Measurements from ENCODE around the gene OS9.
"Not testable (repeated sequence)": the region's sequence is repeated elsewhere in the genome, so short reads cannot be mapped to it uniquely, and the experiment has no call there.

Gene OS9, protein sequence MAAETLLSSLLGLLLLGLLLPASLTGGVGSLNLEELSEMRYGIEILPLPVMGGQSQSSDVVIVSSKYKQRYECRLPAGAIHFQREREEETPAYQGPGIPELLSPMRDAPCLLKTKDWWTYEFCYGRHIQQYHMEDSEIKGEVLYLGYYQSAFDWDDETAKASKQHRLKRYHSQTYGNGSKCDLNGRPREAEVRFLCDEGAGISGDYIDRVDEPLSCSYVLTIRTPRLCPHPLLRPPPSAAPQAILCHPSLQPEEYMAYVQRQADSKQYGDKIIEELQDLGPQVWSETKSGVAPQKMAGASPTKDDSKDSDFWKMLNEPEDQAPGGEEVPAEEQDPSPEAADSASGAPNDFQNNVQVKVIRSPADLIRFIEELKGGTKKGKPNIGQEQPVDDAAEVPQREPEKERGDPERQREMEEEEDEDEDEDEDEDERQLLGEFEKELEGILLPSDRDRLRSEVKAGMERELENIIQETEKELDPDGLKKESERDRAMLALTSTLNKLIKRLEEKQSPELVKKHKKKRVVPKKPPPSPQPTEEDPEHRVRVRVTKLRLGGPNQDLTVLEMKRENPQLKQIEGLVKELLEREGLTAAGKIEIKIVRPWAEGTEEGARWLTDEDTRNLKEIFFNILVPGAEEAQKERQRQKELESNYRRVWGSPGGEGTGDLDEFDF

DNA sequence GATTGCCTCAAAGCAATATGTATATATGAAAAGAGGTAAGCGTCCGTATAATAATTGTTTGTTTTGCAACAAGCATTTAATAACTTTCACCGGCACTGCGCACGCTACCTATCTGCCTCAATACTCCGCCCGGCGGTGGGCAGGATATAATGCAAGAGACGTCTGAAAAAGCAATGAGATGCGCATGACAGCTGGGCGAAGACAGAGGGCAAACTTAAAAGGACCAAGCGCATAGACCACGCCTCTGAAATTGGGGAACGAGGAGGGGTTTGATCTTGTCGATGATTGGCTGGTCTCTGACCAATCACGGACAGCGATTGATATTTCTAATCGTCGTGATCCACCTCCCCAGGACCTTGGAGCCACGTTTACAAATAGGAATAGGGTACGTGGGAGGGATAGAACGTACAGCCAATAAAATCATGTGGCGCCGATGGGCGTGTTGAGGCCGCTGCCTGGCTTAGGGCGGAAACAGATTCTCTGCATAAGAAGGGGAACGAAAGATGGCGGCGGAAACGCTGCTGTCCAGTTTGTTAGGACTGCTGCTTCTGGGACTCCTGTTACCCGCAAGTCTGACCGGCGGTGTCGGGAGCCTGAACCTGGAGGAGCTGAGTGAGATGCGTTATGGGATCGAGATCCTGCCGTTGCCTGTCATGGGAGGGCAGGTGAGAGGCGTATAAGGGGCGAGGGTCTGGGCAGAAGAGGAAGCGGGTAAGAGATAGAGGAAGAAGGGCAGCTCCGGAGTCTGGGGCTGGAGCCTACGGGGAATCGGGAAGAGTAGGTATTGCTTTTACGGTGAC, at the start of gene OS9:
TSS of gene OS9 (plus strand) at position 474 of the 800 bp plus-strand sequence. CDS start at position 504, 30 bp downstream.
- peak within 1 kb of the TSS; percentile 90 to 100 for H3K4me3 ChIP-seq (ENCODE audit: low read length in 2 of 2)
- H3K4me1 ChIP-seq (ENCODE audit: control insufficient read depth, insufficient read depth, low read length): peaks cover 11% of the 10 kb centered on the region
- peak within 1 kb of the TSS; percentile 55 for H3K27ac ChIP-seq (ENCODE audit: low read length)
- H3K36me3 ChIP-seq (ENCODE audit: control insufficient read depth in 2 of 2, insufficient read depth in 2 of 2, low read length in 2 of 2): peaks cover 21 to 24% of the 10 kb centered on the region in 2 donors
- no peaks in the 10 kb centered on the region for H3K27me3 ChIP-seq (ENCODE audit: control insufficient read depth in 1 of 2, insufficient read depth in 2 of 2, low read length in 2 of 2)
- H3K9me3 ChIP-seq (ENCODE audit: control insufficient read depth in 2 of 2, low read length in 2 of 2): no peaks in the 10 kb centered on the region
- peak within 1 kb of the TSS; percentile 82 to 97 for H3K9ac ChIP-seq (ENCODE audit: low read length in 2 of 2)

DNA sequence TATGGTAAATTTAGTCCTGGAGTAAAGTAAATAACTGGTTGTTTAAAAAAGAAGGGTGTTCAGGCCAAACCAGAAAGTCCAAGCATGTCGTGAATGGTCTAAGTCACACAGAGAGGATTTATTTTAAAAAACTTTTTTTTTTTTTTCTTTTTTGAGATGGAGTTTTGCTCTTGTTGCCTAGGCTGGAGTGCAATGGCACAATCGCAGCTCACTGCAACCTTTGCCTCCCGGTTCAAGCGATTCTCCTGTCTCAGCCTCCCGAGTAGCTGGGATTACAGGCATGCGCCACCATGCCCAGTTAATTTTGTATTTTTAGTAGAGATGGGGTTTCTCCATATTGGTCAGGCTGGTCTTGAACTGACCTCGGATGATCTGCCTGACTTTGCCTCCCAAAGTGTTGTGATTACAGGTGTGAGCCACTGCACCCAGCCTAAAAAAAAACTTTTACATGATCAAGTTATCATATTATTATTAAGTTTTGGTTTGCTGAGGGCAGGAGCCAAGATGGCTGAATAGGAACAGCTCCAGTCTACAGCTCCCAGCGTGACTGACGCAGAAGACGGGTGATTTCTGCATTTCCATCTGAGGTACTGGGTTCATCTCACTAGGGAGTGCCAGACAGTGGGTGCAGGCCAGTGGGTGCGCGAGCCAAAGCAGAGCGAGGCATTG, 47.8 kb upstream of the OS9 start:
- H3K36me3 ChIP-seq (ENCODE audit: control insufficient read depth in 2 of 2, insufficient read depth in 2 of 2, low read length in 2 of 2); H3K9me3 ChIP-seq (ENCODE audit: control insufficient read depth in 2 of 2, low read length in 2 of 2); H3K27ac ChIP-seq (ENCODE audit: low read length); H3K4me1 ChIP-seq (ENCODE audit: control insufficient read depth, insufficient read depth, low read length); H3K9ac ChIP-seq (ENCODE audit: low read length in 2 of 2); H3K27me3 ChIP-seq (ENCODE audit: control insufficient read depth in 1 of 2, insufficient read depth in 2 of 2, low read length in 2 of 2); H3K4me3 ChIP-seq (ENCODE audit: low read length in 2 of 2): not testable (repeated sequence)

DNA sequence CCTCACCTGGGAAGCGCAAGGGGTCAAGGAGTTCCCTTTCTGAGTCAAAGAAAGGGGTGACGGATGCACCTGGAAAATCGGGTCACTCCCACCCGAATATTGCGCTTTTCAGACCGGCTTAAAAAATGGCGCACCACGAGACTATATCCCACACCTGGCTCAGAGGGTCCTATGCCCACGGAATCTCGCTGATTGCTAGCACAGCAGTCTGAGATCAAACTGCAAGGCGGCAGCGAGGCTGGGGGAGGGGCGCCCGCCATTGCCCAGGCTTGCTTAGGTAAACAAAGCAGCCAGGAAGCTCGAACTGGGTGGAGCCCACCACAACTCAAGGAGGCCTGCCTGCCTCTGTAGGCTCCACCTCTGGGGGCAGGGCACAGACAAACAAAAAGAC, 47.3 kb upstream of the OS9 start:
- not testable (repeated sequence) for H3K4me1 ChIP-seq (ENCODE audit: control insufficient read depth, insufficient read depth, low read length); H3K36me3 ChIP-seq (ENCODE audit: control insufficient read depth in 2 of 2, insufficient read depth in 2 of 2, low read length in 2 of 2); H3K9ac ChIP-seq (ENCODE audit: low read length in 2 of 2); H3K27me3 ChIP-seq (ENCODE audit: control insufficient read depth in 1 of 2, insufficient read depth in 2 of 2, low read length in 2 of 2); H3K4me3 ChIP-seq (ENCODE audit: low read length in 2 of 2); H3K27ac ChIP-seq (ENCODE audit: low read length); H3K9me3 ChIP-seq (ENCODE audit: control insufficient read depth in 2 of 2, low read length in 2 of 2)

GRCh38 chr12:57654042-57654441, 39.9 kb upstream of the OS9 start:
- Histone ChIP-seq H3K27me3 (ENCODE audit: control insufficient read depth in 1 of 2, insufficient read depth in 2 of 2, low read length in 2 of 2) (no peaks in the 10 kb centered on the region), H3K9me3 (ENCODE audit: control insufficient read depth in 2 of 2, low read length in 2 of 2) (no peaks in the 10 kb centered on the region), H3K27ac (ENCODE audit: low read length) (no peak overlapping the region), H3K9ac (ENCODE audit: low read length in 2 of 2) (no peak overlapping the region), H3K4me1 (ENCODE audit: control insufficient read depth, insufficient read depth, low read length) (no peaks in the 10 kb centered on the region), H3K4me3 (ENCODE audit: low read length in 2 of 2) (no peak overlapping the region), H3K36me3 (ENCODE audit: control insufficient read depth in 2 of 2, insufficient read depth in 2 of 2, low read length in 2 of 2) (no peaks in the 10 kb centered on the region)

DNA sequence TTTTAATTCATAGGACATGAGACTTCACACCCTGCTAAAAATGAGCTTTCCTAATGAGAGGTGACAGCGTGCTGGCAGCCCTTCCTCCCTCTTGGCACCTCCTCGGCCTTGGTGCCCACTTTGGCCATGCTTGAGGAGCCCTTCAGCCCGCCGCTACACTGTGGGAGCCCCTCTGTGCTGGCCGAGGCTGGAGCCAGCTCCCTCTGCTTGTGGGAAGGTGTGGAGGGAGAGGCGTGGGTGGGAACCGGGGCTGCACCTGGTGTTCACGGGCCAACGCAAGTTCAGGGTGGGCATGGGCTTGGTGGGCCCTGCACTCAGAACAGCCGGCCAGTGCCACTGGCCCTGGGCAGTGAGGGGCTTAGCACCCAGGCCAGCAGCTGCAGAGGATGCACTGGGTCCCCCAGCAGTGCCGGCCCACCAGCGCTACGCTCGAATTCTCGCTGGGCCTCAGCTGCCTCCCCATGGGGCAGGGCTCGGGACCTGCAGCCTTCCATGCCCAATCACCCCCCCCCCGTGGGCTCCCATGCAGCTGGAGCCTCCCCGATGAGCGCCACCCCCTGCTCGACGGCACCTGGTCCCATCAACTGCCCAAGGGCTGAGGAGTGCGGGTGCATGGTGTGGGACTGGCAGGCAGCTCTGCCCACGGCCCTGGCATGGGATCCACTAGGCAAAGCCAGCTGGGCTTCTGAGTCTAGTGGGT, 38.2 kb upstream of the OS9 start:
- Histone ChIP-seq H3K4me1 (ENCODE audit: control insufficient read depth, insufficient read depth, low read length) (no peaks in the 10 kb centered on the region), H3K27me3 (ENCODE audit: control insufficient read depth in 1 of 2, insufficient read depth in 2 of 2, low read length in 2 of 2) (no peaks in the 10 kb centered on the region), H3K36me3 (ENCODE audit: control insufficient read depth in 2 of 2, insufficient read depth in 2 of 2, low read length in 2 of 2) (no peaks in the 10 kb centered on the region), H3K4me3 (ENCODE audit: low read length in 2 of 2) (no peak overlapping the region), H3K9me3 (ENCODE audit: control insufficient read depth in 2 of 2, low read length in 2 of 2) (no peaks in the 10 kb centered on the region), H3K9ac (ENCODE audit: low read length in 2 of 2) (no peak overlapping the region), H3K27ac (ENCODE audit: low read length) (no peak overlapping the region)

GRCh38 chr12:57656408-57656807, 37.5 kb upstream of the OS9 start:
- H3K4me3 ChIP-seq (ENCODE audit: low read length in 2 of 2); H3K9ac ChIP-seq (ENCODE audit: low read length in 2 of 2); H3K4me1 ChIP-seq (ENCODE audit: control insufficient read depth, insufficient read depth, low read length); H3K36me3 ChIP-seq (ENCODE audit: control insufficient read depth in 2 of 2, insufficient read depth in 2 of 2, low read length in 2 of 2); H3K27ac ChIP-seq (ENCODE audit: low read length); H3K27me3 ChIP-seq (ENCODE audit: control insufficient read depth in 1 of 2, insufficient read depth in 2 of 2, low read length in 2 of 2); H3K9me3 ChIP-seq (ENCODE audit: control insufficient read depth in 2 of 2, low read length in 2 of 2): not testable (repeated sequence)

GRCh38 chr12:57657744-57658143, 36.2 kb upstream of the OS9 start:
- no peaks in the 10 kb centered on the region for H3K36me3 ChIP-seq (ENCODE audit: control insufficient read depth in 2 of 2, insufficient read depth in 2 of 2, low read length in 2 of 2)
- no peaks in the 10 kb centered on the region for H3K4me1 ChIP-seq (ENCODE audit: control insufficient read depth, insufficient read depth, low read length)
- no peaks in the 10 kb centered on the region for H3K9me3 ChIP-seq (ENCODE audit: control insufficient read depth in 2 of 2, low read length in 2 of 2)
- H3K27me3 ChIP-seq (ENCODE audit: control insufficient read depth in 1 of 2, insufficient read depth in 2 of 2, low read length in 2 of 2): no peaks in the 10 kb centered on the region
- H3K9ac ChIP-seq (ENCODE audit: low read length in 2 of 2): no peak overlapping the region
- no peak overlapping the region for H3K27ac ChIP-seq (ENCODE audit: low read length)
- H3K4me3 ChIP-seq (ENCODE audit: low read length in 2 of 2): no peak overlapping the region

- Histone ChIP-seq H3K36me3 (ENCODE audit: control insufficient read depth in 2 of 2, insufficient read depth in 2 of 2, low read length in 2 of 2) (no peaks in the 10 kb centered on the region), H3K4me1 (ENCODE audit: control insufficient read depth, insufficient read depth, low read length) (no peaks in the 10 kb centered on the region), H3K9me3 (ENCODE audit: control insufficient read depth in 2 of 2, low read length in 2 of 2) (no peaks in the 10 kb centered on the region), H3K27ac (ENCODE audit: low read length) (no peak overlapping the region), H3K4me3 (ENCODE audit: low read length in 2 of 2) (no peak overlapping the region), H3K9ac (ENCODE audit: low read length in 2 of 2) (no peak overlapping the region), H3K27me3 (ENCODE audit: control insufficient read depth in 1 of 2, insufficient read depth in 2 of 2, low read length in 2 of 2) (no peaks in the 10 kb centered on the region)
These were observed 35.0 kb upstream of the OS9 start for GRCh38 chr12:57658890-57659289.

DNA sequence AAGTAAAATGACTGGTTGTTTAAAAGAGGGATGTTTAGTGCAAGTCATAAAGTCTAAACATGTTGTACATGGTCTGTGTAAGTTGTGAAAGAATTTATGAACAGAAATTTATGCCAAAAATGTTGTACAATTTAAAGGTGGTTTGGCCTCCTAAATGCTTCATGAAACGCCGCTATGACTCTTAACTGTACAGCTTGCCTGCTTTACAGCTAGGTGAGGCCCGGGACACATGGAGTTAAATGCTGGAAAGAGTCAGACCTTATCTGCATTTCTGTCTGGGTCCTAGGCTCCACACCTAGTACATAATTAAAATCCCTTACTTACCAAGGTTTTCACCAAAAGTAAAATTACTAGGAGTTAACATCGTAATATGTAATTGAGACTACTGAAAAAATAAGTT, 32.6 kb upstream of the OS9 start:
- H3K4me1 ChIP-seq (ENCODE audit: control insufficient read depth, insufficient read depth, low read length): no peaks in the 10 kb centered on the region
- no peaks in the 10 kb centered on the region for H3K9me3 ChIP-seq (ENCODE audit: control insufficient read depth in 2 of 2, low read length in 2 of 2)
- no peak overlapping the region for H3K27ac ChIP-seq (ENCODE audit: low read length)
- no peaks in the 10 kb centered on the region for H3K36me3 ChIP-seq (ENCODE audit: control insufficient read depth in 2 of 2, insufficient read depth in 2 of 2, low read length in 2 of 2)
- H3K9ac ChIP-seq (ENCODE audit: low read length in 2 of 2): no peak overlapping the region
- no peak overlapping the region for H3K4me3 ChIP-seq (ENCODE audit: low read length in 2 of 2)
- H3K27me3 ChIP-seq (ENCODE audit: control insufficient read depth in 1 of 2, insufficient read depth in 2 of 2, low read length in 2 of 2): no peaks in the 10 kb centered on the region

Data from stomach smooth muscle (tissue), 2 donors.